Endodermal cell (in vitro differentiated cells): Measurements from ENCODE around the gene ZNF236. TPM values are rescaled to one million over a fixed set of nuclear protein-coding genes. Genes with fewer than 3 reads are reported as not detected.

Source experiments
- DNase-seq: peaks from one replicate; pipeline ENCODE4 v3.0.0-alpha.2; 2017
- H3K27ac ChIP-seq: 2 replicates; pipeline ENCODE4 v1.5.1; 2013; ENCODE audit warnings: mild to moderate bottlenecking, low read depth, low read length, moderate library complexity
- H3K27me3 ChIP-seq: 2 replicates; pipeline ENCODE4 v1.6.1; 2013; ENCODE audit warnings: mild to moderate bottlenecking, low read length, moderate library complexity; ENCODE audit not compliant: insufficient read depth, control insufficient read depth, poor library complexity, severe bottlenecking
- H3K36me3 ChIP-seq: 2 replicates; pipeline ENCODE4 v1.7.0; 2013; ENCODE audit warnings: mild to moderate bottlenecking, low read length, moderate library complexity; ENCODE audit not compliant: control insufficient read depth, insufficient read depth
- H3K4me1 ChIP-seq: one replicate; pipeline ENCODE4 v1.7.0; 2013; ENCODE audit warnings: low read length; ENCODE audit not compliant: control insufficient read depth, insufficient read depth
- H3K4me3 ChIP-seq: 2 replicates; pipeline ENCODE4 v1.5.1; 2013; ENCODE audit warnings: mild to moderate bottlenecking, low read length, moderate library complexity
- H3K9ac ChIP-seq: 2 replicates; pipeline ENCODE4 v1.6.1; 2013; ENCODE audit warnings: mild to moderate bottlenecking, low read length, moderate library complexity; ENCODE audit not compliant: poor library complexity, severe bottlenecking; ENCODE audit errors: extremely low read depth
- H3K9me3 ChIP-seq: 2 replicates; pipeline ENCODE4 v1.6.1; 2013; ENCODE audit warnings: mild to moderate bottlenecking, low read length, moderate library complexity; ENCODE audit not compliant: control insufficient read depth
- H3K27ac Mint-ChIP-seq: 2 replicates; pipeline ENCODE4 v1.8.0; 2020; ENCODE audit warnings: mixed read lengths
- H3K27me3 Mint-ChIP-seq: 2 replicates; pipeline ENCODE4 v1.8.0; 2021; ENCODE audit warnings: mild to moderate bottlenecking, mixed read lengths; ENCODE audit not compliant: insufficient read depth
- H3K36me3 Mint-ChIP-seq: 2 replicates; pipeline ENCODE4 v1.8.0; 2020; ENCODE audit warnings: low read depth, mixed read lengths
- H3K4me1 Mint-ChIP-seq: 2 replicates; pipeline ENCODE4 v1.8.0; 2020; ENCODE audit warnings: mixed read lengths
- H3K4me3 Mint-ChIP-seq: 2 replicates; pipeline ENCODE4 v1.8.0; 2020; ENCODE audit warnings: mild to moderate bottlenecking, moderate library complexity, mixed read lengths
- H3K9me3 Mint-ChIP-seq: 2 replicates; pipeline ENCODE4 v1.8.0; 2020; ENCODE audit warnings: mild to moderate bottlenecking, mixed read lengths
- CTCF ChIP-seq: fragments of 200-600 bp; sonication (generic); conservative IDR thresholded peaks from 2 replicates; pipeline ENCODE4 v1.5.0; 2021; ENCODE audit warnings: antibody characterized with exemption, mild to moderate bottlenecking
- WGBS, 2 experiments: methylation state at CpG; one replicate each; pipeline versions ENCODE4 v1.1.5 to v1.1.7; 2013; ENCODE audit warnings: missing lambda C conversion rate in 2 of 2, mixed read lengths in 1 of 2; ENCODE audit not compliant: insufficient coverage in 1 of 2, insufficient read length in 1 of 2; 5-methylcytosine and 5-hydroxymethylcytosine counted together
- total RNA-seq, 2 donors: library from RNA; stranded (reverse); fragmentation: NEBNext Ultra II Directional in 1 of 2; extraction: Animal tissue kit (Norgen Biotek cat#: 25700) in 1 of 2; gene quantifications; 2 replicates in 1 of 2; 3 replicates in 1 of 2; pipeline ENCODE4 v1.2.1, GENCODE V29; 2021

ZNF236 gene
- total RNA-seq, 2 donors from 2014 or later: 27.0 to 28.3 TPM

GRCh38 chr18:76935722-76936337, 113.5 kb downstream of the ZNF236 start:
- no peak overlapping the region for H3K9ac ChIP-seq
- WGBS, 2 experiments: 96 to 98% methylated on average over 14 to 18 of the region's 18 CpGs
- no peaks in the 10 kb centered on the region for H3K27me3 Mint-ChIP-seq
- H3K4me1 ChIP-seq: no peaks in the 10 kb centered on the region
- no peak overlapping the region for H3K27ac ChIP-seq
- no peaks in the 10 kb centered on the region for H3K9me3 Mint-ChIP-seq
- no peak for DNase-seq
- H3K27ac Mint-ChIP-seq: no peak overlapping the region
- TF ChIP-seq CTCF: no peak
- H3K9me3 ChIP-seq: no peaks in the 10 kb centered on the region
- H3K4me1 Mint-ChIP-seq: no peaks in the 10 kb centered on the region
- no peaks in the 10 kb centered on the region for H3K27me3 ChIP-seq
- peaks cover 65% of the 10 kb centered on the region for H3K36me3 ChIP-seq
- H3K4me3 ChIP-seq: no peak overlapping the region
- no peak overlapping the region for H3K4me3 Mint-ChIP-seq
- H3K36me3 Mint-ChIP-seq: peaks cover 56% of the 10 kb centered on the region

- H3K27ac Mint-ChIP-seq: no peak overlapping the region
- Histone ChIP-seq H3K27ac (no peak overlapping the region), H3K9ac (no peak overlapping the region), H3K27me3 (no peaks in the 10 kb centered on the region), H3K4me1 (no peaks in the 10 kb centered on the region), H3K9me3 (no peaks in the 10 kb centered on the region), H3K36me3 (peaks cover 60% of the 10 kb centered on the region), H3K4me3 (no peak overlapping the region)
- WGBS, 2 experiments: 97 to 98% methylated on average over 9 to 11 of the region's 11 CpGs
- H3K36me3 Mint-ChIP-seq: peaks cover 53% of the 10 kb centered on the region
- no peak overlapping the region for H3K4me3 Mint-ChIP-seq
- TF ChIP-seq CTCF: no peak
- H3K27me3 Mint-ChIP-seq: no peaks in the 10 kb centered on the region
- H3K9me3 Mint-ChIP-seq: no peaks in the 10 kb centered on the region
- no peak for DNase-seq
- H3K4me1 Mint-ChIP-seq: no peaks in the 10 kb centered on the region
These were observed 114.5 kb downstream of the ZNF236 start for GRCh38 chr18:76936877-76937276.

DNA sequence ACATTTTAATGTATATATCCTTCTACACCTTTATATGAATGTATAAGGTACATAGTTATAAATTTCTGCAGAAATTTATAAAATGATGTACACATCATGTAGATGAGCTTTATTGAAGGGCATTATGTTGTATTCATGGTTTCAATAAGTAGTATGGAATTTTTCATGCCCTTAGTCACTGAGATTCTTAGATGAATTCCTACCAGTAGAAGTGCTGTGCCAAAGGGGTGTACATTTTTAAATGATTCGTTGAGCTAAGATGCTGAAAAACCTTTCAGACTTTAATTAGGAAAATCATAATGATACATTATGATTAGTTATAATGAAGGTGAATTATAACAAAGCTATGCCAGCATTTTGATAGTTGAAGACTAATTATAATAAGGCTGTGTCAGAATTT, 115.2 kb downstream of the ZNF236 start:
- Histone ChIP-seq H3K4me3 (no peak overlapping the region), H3K9me3 (no peaks in the 10 kb centered on the region), H3K27me3 (no peaks in the 10 kb centered on the region), H3K4me1 (no peaks in the 10 kb centered on the region), H3K36me3 (peaks cover 58% of the 10 kb centered on the region), H3K9ac (no peak overlapping the region), H3K27ac (no peak overlapping the region)
- Mint-ChIP-seq H3K36me3 (peaks cover 49% of the 10 kb centered on the region), H3K4me1 (no peaks in the 10 kb centered on the region), H3K27ac (no peak overlapping the region), H3K27me3 (no peaks in the 10 kb centered on the region), H3K4me3 (no peak overlapping the region), H3K9me3 (no peaks in the 10 kb centered on the region)
- no peak for DNase-seq
- TF ChIP-seq CTCF: no peak
- 83% methylated on average over 1 of the region's 1 CpG; no CpG with 5 or more reads in 1 of the 2 experiments for WGBS, 2 experiments
